Neural progenitor cell (in vitro differentiated cells): ENCODE data around the gene NOB1.

Experiments used
- CTCF ChIP-seq: fragments of 200-600 bp; sonication (generic); IDR thresholded peaks from 2 replicates; pipeline ENCODE4 v1.5.1; 2017; ENCODE audit warnings: antibody characterized with exemption, mild to moderate bottlenecking
- EZH2 ChIP-seq: fragments of 200-600 bp; sonication (generic); IDR thresholded peaks from 2 replicates; pipeline ENCODE4 v1.6.1; 2017; ENCODE audit warnings: antibody characterized with exemption, mild to moderate bottlenecking, moderate library complexity
- EZH2phosphoT487 ChIP-seq: fragments of 200-600 bp; sonication (generic); IDR thresholded peaks from 2 replicates; pipeline ENCODE4 v1.6.1; 2017; ENCODE audit warnings: antibody characterized with exemption

GRCh38 chr16:69712914-69713581, 41.7 kb downstream of the NOB1 start:
- TF ChIP-seq EZH2 (no peak), CTCF (no peak), EZH2phosphoT487 (no peak)
